Calu3 (cell line): ENCODE data around the gene LRRC49. TPM values are rescaled to one million over a fixed set of nuclear protein-coding genes. Genes with fewer than 3 reads are reported as not detected.

Experiments used
- Bru-seq: library from RNA; stranded (reverse); fragments of 400-500 nt; gene quantifications from one replicate; lab custom pipeline; 2021; lab: Mats Ljungman, UMichigan
- BruChase-seq, 2 experiments: library from RNA; stranded (reverse); fragments of 400-500 nt; gene quantifications; one replicate each; lab custom pipeline; 2021; lab: Mats Ljungman, UMichigan
- BruUV-seq: library from RNA; stranded (reverse); fragments of 400-500 nt; replicated peaks from 2 replicates; lab custom pipeline; 2021; lab: Mats Ljungman, UMichigan
- CTCF ChIA-PET: fragments of 300-600 bp; sonication (Branson Sonifier 250); formaldehyde crosslinking; loops from one replicate; lab custom pipeline; 2022; ENCODE audit warnings: antibody characterized with exemption; lab: Charles Lee
- DNase-seq: peaks from one replicate; pipeline ENCODE4 v3.0.0; 2022
- H3K27ac Mint-ChIP-seq: one replicate; pipeline ENCODE4 v1.8.0; 2022; ENCODE audit warnings: mixed read lengths; ENCODE audit not compliant: unreplicated experiment
- H3K27me3 Mint-ChIP-seq: one replicate; pipeline ENCODE4 v1.8.0; 2022; ENCODE audit warnings: mixed read lengths; ENCODE audit not compliant: unreplicated experiment
- H3K36me3 Mint-ChIP-seq: one replicate; pipeline ENCODE4 v1.8.0; 2022; ENCODE audit warnings: mild to moderate bottlenecking, moderate library complexity, mixed read lengths; ENCODE audit not compliant: insufficient read depth, unreplicated experiment
- H3K4me1 Mint-ChIP-seq: one replicate; pipeline ENCODE4 v1.8.0; 2022; ENCODE audit warnings: mild to moderate bottlenecking, low read depth, mixed read lengths; ENCODE audit not compliant: unreplicated experiment
- H3K4me3 Mint-ChIP-seq: one replicate; pipeline ENCODE4 v1.8.0; 2022; ENCODE audit warnings: mild to moderate bottlenecking, low read depth, moderate library complexity, mixed read lengths; ENCODE audit not compliant: unreplicated experiment
- H3K9me3 Mint-ChIP-seq: one replicate; pipeline ENCODE4 v1.8.0; 2022; ENCODE audit warnings: low read depth, mixed read lengths; ENCODE audit not compliant: unreplicated experiment
- intact Hi-C: fragments of 100-400 bp; cut with micrococcal nuclease; formaldehyde crosslinking; loops from one replicate; pipeline ENCODE4 v1.10.0; 2022; ENCODE audit not compliant: unreplicated experiment
- long read RNA-seq: library from polyadenylated mRNA; stranded (forward); transcript quantifications from one replicate; pipeline ENCODE4 v2.0.0, GENCODE V29; 2022
- total RNA-seq: library from RNA; stranded (reverse); gene quantifications from 2 replicates; pipeline ENCODE4 v1.2.3, GENCODE V29; 2022
- TF ChIP-seq, protein P1 (sequence below): fragments of 200-600 bp; IDR thresholded peaks from one replicate; pipeline ENCODE4 v1.8.0; 2022; ENCODE audit warnings: antibody characterized with exemption; ENCODE audit not compliant: unreplicated experiment

LRRC49 gene
- total RNA-seq (5.8 and 6.3 TPM in 2 replicates), Bru-seq, nascent RNA (percentile 50 among the genes with signal in this experiment), BruChase-seq, experiment 1, labeled RNA remaining after a 6-hour chase (percentile 41 among the genes with signal in this experiment), BruChase-seq, experiment 2, labeled RNA remaining after a 2-hour chase (percentile 37 among the genes with signal in this experiment)
- long read RNA-seq, partial matches to known transcripts = 0 of 5 reads
- long read RNA-seq, other reads (novel, unspliced or antisense) = 2 of 5 reads

GRCh38 chr15:70892002-70892911 is at the start of gene LRRC49, which contains the start of gene THAP10:
LRRC49 (plus strand) TSS chr15:70892826; CDS start chr15:70892895, 69 bp downstream.
THAP10 (minus strand) TSS chr15:70892433; CDS start chr15:70892272, 161 bp downstream.
- TSS peak; percentile 47 for BruUV-seq
- TF ChIP-seq, protein P1, sequence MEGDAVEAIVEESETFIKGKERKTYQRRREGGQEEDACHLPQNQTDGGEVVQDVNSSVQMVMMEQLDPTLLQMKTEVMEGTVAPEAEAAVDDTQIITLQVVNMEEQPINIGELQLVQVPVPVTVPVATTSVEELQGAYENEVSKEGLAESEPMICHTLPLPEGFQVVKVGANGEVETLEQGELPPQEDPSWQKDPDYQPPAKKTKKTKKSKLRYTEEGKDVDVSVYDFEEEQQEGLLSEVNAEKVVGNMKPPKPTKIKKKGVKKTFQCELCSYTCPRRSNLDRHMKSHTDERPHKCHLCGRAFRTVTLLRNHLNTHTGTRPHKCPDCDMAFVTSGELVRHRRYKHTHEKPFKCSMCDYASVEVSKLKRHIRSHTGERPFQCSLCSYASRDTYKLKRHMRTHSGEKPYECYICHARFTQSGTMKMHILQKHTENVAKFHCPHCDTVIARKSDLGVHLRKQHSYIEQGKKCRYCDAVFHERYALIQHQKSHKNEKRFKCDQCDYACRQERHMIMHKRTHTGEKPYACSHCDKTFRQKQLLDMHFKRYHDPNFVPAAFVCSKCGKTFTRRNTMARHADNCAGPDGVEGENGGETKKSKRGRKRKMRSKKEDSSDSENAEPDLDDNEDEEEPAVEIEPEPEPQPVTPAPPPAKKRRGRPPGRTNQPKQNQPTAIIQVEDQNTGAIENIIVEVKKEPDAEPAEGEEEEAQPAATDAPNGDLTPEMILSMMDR = no peak
- CTCF ChIA-PET = interaction anchor here (0.7 to 1.1 kb wide), 2 partner anchors 11 to 29 kb away, joined by 3 to 5 read pairs; no protein-coding TSS in a partner anchor
- DNase-seq = peak; percentile 94
- H3K36me3 Mint-ChIP-seq = peaks cover 26% of the 10 kb centered on the region
- peaks cover 34% of the 10 kb centered on the region for H3K4me1 Mint-ChIP-seq
- no peaks in the 10 kb centered on the region for H3K27me3 Mint-ChIP-seq
- peak within 1 kb of the TSS; percentile 100 for H3K27ac Mint-ChIP-seq
- intact Hi-C loops = loop anchor here (2.0 to 10.0 kb wide), 3 partner anchors 215 to 551 kb away; no protein-coding TSS in a partner anchor
- H3K4me3 Mint-ChIP-seq = peak within 1 kb of the TSS; percentile 97
- H3K9me3 Mint-ChIP-seq = no peaks in the 10 kb centered on the region

- CTCF ChIA-PET = no interaction called here
- Mint-ChIP-seq H3K27ac (no peak overlapping the region), H3K27me3 (no peaks in the 10 kb centered on the region), H3K4me3 (no peak overlapping the region), H3K36me3 (peaks cover 5% of the 10 kb centered on the region), H3K9me3 (peaks cover 3% of the 10 kb centered on the region), H3K4me1 (peaks cover 7% of the 10 kb centered on the region)
- TF ChIP-seq, protein P1 = no peak
- DNase-seq = no peak
- intact Hi-C loops = no loop called here
- BruUV-seq = no TSS peak
These were observed 46.8 kb upstream of the LRRC49 start for GRCh38 chr15:70845602-70846360.

DNA sequence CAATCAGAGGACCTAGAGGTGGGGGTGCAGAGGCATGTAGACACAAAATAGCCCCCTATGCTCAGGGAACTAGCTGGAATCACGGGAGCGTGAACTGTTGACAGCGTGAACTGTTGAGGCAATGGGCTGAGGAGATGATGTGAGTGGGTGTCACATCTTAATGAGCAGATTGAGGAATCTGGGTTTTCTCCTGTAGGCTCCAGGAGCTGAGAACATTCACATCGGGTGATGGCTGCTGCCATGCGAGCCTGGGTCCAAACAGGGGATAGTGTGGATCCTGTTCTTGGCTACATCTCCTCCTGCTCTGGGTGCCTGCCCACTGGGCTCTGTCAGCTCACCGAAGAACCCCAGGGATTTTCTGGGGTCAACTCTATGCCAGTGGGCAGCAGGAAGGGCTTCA is 40.7 kb upstream of the LRRC49 start:
- H3K36me3 Mint-ChIP-seq = peaks cover 33% of the 10 kb centered on the region
- BruUV-seq = no TSS peak
- H3K9me3 Mint-ChIP-seq = no peaks in the 10 kb centered on the region
- H3K4me1 Mint-ChIP-seq = peaks cover 47% of the 10 kb centered on the region
- CTCF ChIA-PET = interaction anchor here (0.9 to 1.4 kb wide), 2 partner anchors 10 to 90 kb away, joined by 3 to 5 read pairs; no protein-coding TSS in a partner anchor
- DNase-seq = no peak
- H3K27me3 Mint-ChIP-seq = no peaks in the 10 kb centered on the region
- H3K4me3 Mint-ChIP-seq = no peak overlapping the region
- TF ChIP-seq, protein P1 = no peak
- intact Hi-C loops = no loop called here
- no peak overlapping the region for H3K27ac Mint-ChIP-seq
